HCT116 (cell line): ENCODE data around the gene FSTL4. TPM values are rescaled to one million over a fixed set of nuclear protein-coding genes. Genes with fewer than 3 reads are reported as not detected.

ENCODE experiments used
- ATAC-seq: fragments of 200-7000 bp; cut with Tn5 transposase; 2 replicates; pipeline ENCODE4 v1.9.1; 2020; ENCODE audit warnings: mild to moderate bottlenecking, moderate library complexity
- BruUV-seq: library from RNA; stranded (reverse); fragments of 400-500 nt; replicated peaks from 2 replicates; lab custom pipeline; 2021; lab: Mats Ljungman, UMichigan
- CTCF ChIA-PET: fragments of 300-600 bp; sonication (Branson Sonifier 250); formaldehyde crosslinking; loops from one replicate; lab custom pipeline; 2021; ENCODE audit warnings: antibody characterized with exemption; lab: Charles Lee
- POLR2A ChIA-PET: fragments of 300-600, 350-600 bp; sonication (Branson Sonifier 250); formaldehyde crosslinking; loops from one replicate; lab custom pipeline; 2021; ENCODE audit warnings: antibody characterized with exemption; lab: Charles Lee
- RAD21 ChIA-PET, 2 experiments: fragments of 300-600 bp; sonication (Branson Sonifier 250); formaldehyde crosslinking; loops; one replicate each; lab custom pipeline; 2023; ENCODE audit warnings: low total read pairs in 2 of 2; ENCODE audit not compliant: uncharacterized antibody in 2 of 2, unreplicated experiment in 2 of 2, low non-redundant PET in 1 of 2; lab: Charles Lee
- DNase-seq: peaks from one replicate; pipeline ENCODE4 v3.0.0-alpha.2; 2010; ENCODE audit warnings: low read depth, low spot score
- H2AFZ ChIP-seq: fragments of 200-600 bp; shearing (Covaris generic), sonication (generic); 2 replicates; pipeline ENCODE4 v1.6.1; 2017; ENCODE audit warnings: low read depth, mixed run types, mixed read lengths, antibody characterized with exemption, low read length; ENCODE audit not compliant: poor library complexity, severe bottlenecking
- H3K27ac ChIP-seq: 2 replicates; pipeline ENCODE4 v1.5.1; 2012; ENCODE audit warnings: low read depth, low read length
- H3K27me3 ChIP-seq: fragments of 200-600 bp; sonication (generic); 2 replicates; pipeline ENCODE4 v1.6.1; 2016; ENCODE audit warnings: mixed run types, low read length, mixed read lengths; ENCODE audit not compliant: insufficient read depth
- H3K36me3 ChIP-seq, 2 experiments: fragments of 200-500 bp in 1 of 2; fragments of 200-600 bp in 1 of 2; sonication (Bioruptor generic) in 1 of 2; sonication (generic) in 1 of 2; 2 replicates each; pipeline versions ENCODE4 v1.5.1 to v1.6.1; 2014 to 2016; ENCODE audit warnings: low read length in 2 of 2, inconsistent platforms in 1 of 2, mixed read lengths in 1 of 2, mixed run types in 1 of 2; ENCODE audit not compliant: insufficient read depth in 2 of 2, control insufficient read depth in 1 of 2
- H3K4me1 ChIP-seq, 2 experiments: fragments of 200-600 bp in 1 of 2; sonication (generic) in 1 of 2; 2 replicates each; pipeline versions ENCODE4 v1.5.1 to v1.6.1; 2012 to 2017; ENCODE audit warnings: low read length in 2 of 2, inconsistent platforms in 1 of 2, mild to moderate bottlenecking in 1 of 2, mixed read lengths in 1 of 2, mixed run types in 1 of 2, moderate library complexity in 1 of 2; ENCODE audit not compliant: insufficient read depth in 2 of 2, control insufficient read depth in 1 of 2
- H3K4me2 ChIP-seq: fragments of 200-600 bp; sonication (generic); 2 replicates; pipeline ENCODE4 v1.6.1; 2017; ENCODE audit warnings: mixed run types, low read length, mixed read lengths
- H3K4me3 ChIP-seq, 2 experiments: fragments of 200-600 bp in 1 of 2; sonication (generic) in 1 of 2; replicated peaks in 1 of 2; 2 replicates each; pipeline ENCODE4 v1.5.1; 2011 to 2016; ENCODE audit warnings: low read length in 2 of 2, control low read depth in 1 of 2, low read depth in 1 of 2, mild to moderate bottlenecking in 1 of 2, mixed read lengths in 1 of 2, mixed run types in 1 of 2
- H3K79me2 ChIP-seq: fragments of 200-600 bp; sonication (generic); 2 replicates; pipeline ENCODE4 v1.6.1; 2017; ENCODE audit warnings: mild to moderate bottlenecking, mixed run types, low read length, moderate library complexity, mixed read lengths; ENCODE audit not compliant: insufficient read depth
- H3K9ac ChIP-seq: fragments of 200-600 bp; sonication (generic); 2 replicates; pipeline ENCODE4 v1.6.1; 2016; ENCODE audit warnings: low read length, mixed read lengths
- H3K9me2 ChIP-seq: fragments of 200-600 bp; sonication (generic), shearing (Covaris generic); 2 replicates; pipeline ENCODE4 v1.6.1; 2017; ENCODE audit warnings: mixed run types, mild to moderate bottlenecking, moderate library complexity; ENCODE audit not compliant: insufficient read depth
- H3K9me3 ChIP-seq, 2 experiments: fragments of 200-500 bp in 1 of 2; fragments of 200-600 bp in 1 of 2; sonication (Bioruptor generic) in 1 of 2; sonication (generic) in 1 of 2; 2 replicates each; pipeline ENCODE4 v1.6.1; 2014 to 2017; ENCODE audit warnings: low read length in 2 of 2, mixed read lengths in 2 of 2, inconsistent platforms in 1 of 2, low read depth in 1 of 2, mild to moderate bottlenecking in 1 of 2, mixed run types in 1 of 2, moderate library complexity in 1 of 2; ENCODE audit not compliant: control insufficient read depth in 1 of 2, insufficient read depth in 1 of 2
- H4K20me1 ChIP-seq: fragments of 200-600 bp; sonication (generic), shearing (Covaris generic); 2 replicates; pipeline ENCODE4 v1.6.1; 2017; ENCODE audit warnings: mixed run types, mild to moderate bottlenecking, moderate library complexity; ENCODE audit not compliant: insufficient read depth
- CBX3 ChIP-seq: IDR thresholded peaks from 2 replicates; pipeline ENCODE4 v1.6.1; 2012; ENCODE audit warnings: low read depth
- CEBPB ChIP-seq: IDR thresholded peaks from 2 replicates; pipeline ENCODE4 v1.6.1; 2012; ENCODE audit warnings: low read depth
- EGR1 ChIP-seq: IDR thresholded peaks from 2 replicates; pipeline ENCODE4 v1.6.1; 2012; ENCODE audit warnings: low read depth
- ELF1 ChIP-seq: IDR thresholded peaks from 2 replicates; pipeline ENCODE4 v1.6.1; 2012; ENCODE audit warnings: low read depth, borderline replicate concordance
- EZH2 ChIP-seq: fragments of 200-600 bp; sonication (generic); IDR thresholded peaks from 2 replicates; pipeline ENCODE4 v1.6.1; 2017; ENCODE audit warnings: antibody characterized with exemption, mixed run types
- EZH2phosphoT487 ChIP-seq: fragments of 200-600 bp; IDR thresholded peaks from 2 replicates; pipeline ENCODE4 v1.6.1; 2018; ENCODE audit warnings: antibody characterized with exemption, borderline replicate concordance
- FOSL1 ChIP-seq: IDR thresholded peaks from 2 replicates; pipeline ENCODE4 v1.6.1; 2012; ENCODE audit warnings: low read depth
- JUND ChIP-seq: IDR thresholded peaks from 2 replicates; pipeline ENCODE4 v1.6.1; 2012
- MAX ChIP-seq: IDR thresholded peaks from 2 replicates; pipeline ENCODE4 v1.6.1; 2012
- POLR2A ChIP-seq: IDR thresholded peaks from 2 replicates; pipeline ENCODE4 v1.7.0; 2011; ENCODE audit warnings: borderline replicate concordance; ENCODE audit not compliant: insufficient read depth, insufficient read length; ENCODE audit errors: extremely low read depth
- POLR2AphosphoS5 ChIP-seq: IDR thresholded peaks from 2 replicates; pipeline ENCODE4 v1.6.1; 2011; ENCODE audit warnings: mild to moderate bottlenecking, low read depth, low read length, moderate library complexity
- RAD21 ChIP-seq: IDR thresholded peaks from 2 replicates; pipeline ENCODE4 v1.6.1; 2012; ENCODE audit warnings: low read depth, mild to moderate bottlenecking
- SP1 ChIP-seq: IDR thresholded peaks from 2 replicates; pipeline ENCODE4 v1.6.1; 2012; ENCODE audit warnings: low read depth
- SRF ChIP-seq: IDR thresholded peaks from 2 replicates; pipeline ENCODE4 v1.6.1; 2012; ENCODE audit warnings: low read depth
- ZBTB33 ChIP-seq: IDR thresholded peaks from 2 replicates; pipeline ENCODE4 v1.6.1; 2011; ENCODE audit warnings: mild to moderate bottlenecking, low read length, moderate library complexity; ENCODE audit not compliant: insufficient replicate concordance; ENCODE audit errors: extremely low read depth
- ZNF274 ChIP-seq: fragments of 200-500 bp; sonication (Bioruptor generic); IDR thresholded peaks from 2 replicates; pipeline ENCODE4 v1.6.1; 2014; ENCODE audit warnings: mild to moderate bottlenecking, low read depth, low read length, inconsistent platforms
- intact Hi-C: fragments of 100-400 bp; cut with micrococcal nuclease; formaldehyde crosslinking; loops from 2 replicates; pipeline ENCODE4 v1.10.0; 2022
- total RNA-seq: library from RNA; stranded (reverse); gene quantifications from one replicate; pipeline ENCODE4 v1.2.1, GENCODE V29; 2021; ENCODE audit not compliant: unreplicated experiment
- TF ChIP-seq, protein P1 (sequence below): IDR thresholded peaks from 2 replicates; pipeline ENCODE4 v1.6.1; 2012
- TF ChIP-seq, protein P2 (sequence below): IDR thresholded peaks from 2 replicates; pipeline ENCODE4 v1.6.1; 2012; ENCODE audit warnings: low read depth

Gene FSTL4
- total RNA-seq, 1 experiment from 2014 or later, result 0.37 TPM

DNA sequence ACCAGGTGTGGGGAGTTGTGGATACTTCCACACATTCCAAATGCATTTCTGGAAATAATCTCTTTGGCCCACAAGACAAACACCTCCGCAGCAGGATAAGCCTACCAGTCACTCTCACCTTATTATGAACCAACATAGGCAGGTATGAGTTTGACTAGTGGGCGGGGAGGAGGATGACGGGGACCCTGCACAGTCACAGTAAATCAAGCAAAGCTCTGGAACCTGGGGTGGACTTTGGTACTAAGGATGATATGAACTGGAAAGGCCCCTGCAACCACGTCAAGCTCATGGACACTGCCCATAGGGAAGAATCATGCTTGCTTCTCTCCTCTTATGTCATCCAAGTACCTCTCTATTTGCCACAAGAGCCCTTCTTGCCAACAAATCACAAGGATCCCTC, 301.2 kb downstream of the FSTL4 start:
- H3K36me3 ChIP-seq, result no peaks in the 10 kb centered on the region
- no peak overlapping the region for H3K27ac ChIP-seq
- ChIA-PET RAD21 (no interaction called here), POLR2A (no interaction called here), CTCF (no interaction called here)
- no TSS peak for BruUV-seq
- no peaks in the 10 kb centered on the region for H3K4me1 ChIP-seq
- no peak overlapping the region for H2AFZ ChIP-seq
- intact Hi-C loops, result no loop called here
- H3K79me2 ChIP-seq, result no peaks in the 10 kb centered on the region
- no peak overlapping the region for H3K4me2 ChIP-seq
- H3K4me3 ChIP-seq, result no peak overlapping the region
- H3K9me3 ChIP-seq, result no peaks in the 10 kb centered on the region
- ATAC-seq (no peak), DNase-seq (no peak)
- H4K20me1 ChIP-seq, result no peaks in the 10 kb centered on the region
- TF ChIP-seq CEBPB (no peak), CBX3 (no peak), POLR2AphosphoS5 (no peak), EZH2 (no peak), EGR1 (no peak), SP1 (no peak), JUND (no peak), POLR2A (no peak), ZNF274 (no peak), ELF1 (no peak), FOSL1 (no peak), ZBTB33 (no peak), MAX (no peak), SRF (no peak), EZH2phosphoT487 (no peak), RAD21 (no peak)
- TF ChIP-seq, protein P1, sequence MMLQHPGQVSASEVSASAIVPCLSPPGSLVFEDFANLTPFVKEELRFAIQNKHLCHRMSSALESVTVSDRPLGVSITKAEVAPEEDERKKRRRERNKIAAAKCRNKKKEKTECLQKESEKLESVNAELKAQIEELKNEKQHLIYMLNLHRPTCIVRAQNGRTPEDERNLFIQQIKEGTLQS, result no peak
- TF ChIP-seq, protein P2, sequence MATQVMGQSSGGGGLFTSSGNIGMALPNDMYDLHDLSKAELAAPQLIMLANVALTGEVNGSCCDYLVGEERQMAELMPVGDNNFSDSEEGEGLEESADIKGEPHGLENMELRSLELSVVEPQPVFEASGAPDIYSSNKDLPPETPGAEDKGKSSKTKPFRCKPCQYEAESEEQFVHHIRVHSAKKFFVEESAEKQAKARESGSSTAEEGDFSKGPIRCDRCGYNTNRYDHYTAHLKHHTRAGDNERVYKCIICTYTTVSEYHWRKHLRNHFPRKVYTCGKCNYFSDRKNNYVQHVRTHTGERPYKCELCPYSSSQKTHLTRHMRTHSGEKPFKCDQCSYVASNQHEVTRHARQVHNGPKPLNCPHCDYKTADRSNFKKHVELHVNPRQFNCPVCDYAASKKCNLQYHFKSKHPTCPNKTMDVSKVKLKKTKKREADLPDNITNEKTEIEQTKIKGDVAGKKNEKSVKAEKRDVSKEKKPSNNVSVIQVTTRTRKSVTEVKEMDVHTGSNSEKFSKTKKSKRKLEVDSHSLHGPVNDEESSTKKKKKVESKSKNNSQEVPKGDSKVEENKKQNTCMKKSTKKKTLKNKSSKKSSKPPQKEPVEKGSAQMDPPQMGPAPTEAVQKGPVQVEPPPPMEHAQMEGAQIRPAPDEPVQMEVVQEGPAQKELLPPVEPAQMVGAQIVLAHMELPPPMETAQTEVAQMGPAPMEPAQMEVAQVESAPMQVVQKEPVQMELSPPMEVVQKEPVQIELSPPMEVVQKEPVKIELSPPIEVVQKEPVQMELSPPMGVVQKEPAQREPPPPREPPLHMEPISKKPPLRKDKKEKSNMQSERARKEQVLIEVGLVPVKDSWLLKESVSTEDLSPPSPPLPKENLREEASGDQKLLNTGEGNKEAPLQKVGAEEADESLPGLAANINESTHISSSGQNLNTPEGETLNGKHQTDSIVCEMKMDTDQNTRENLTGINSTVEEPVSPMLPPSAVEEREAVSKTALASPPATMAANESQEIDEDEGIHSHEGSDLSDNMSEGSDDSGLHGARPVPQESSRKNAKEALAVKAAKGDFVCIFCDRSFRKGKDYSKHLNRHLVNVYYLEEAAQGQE, result no peak
- no peaks in the 10 kb centered on the region; the same call in 1 of the 2 replicates for H3K27me3 ChIP-seq
- no peaks in the 10 kb centered on the region for H3K9me2 ChIP-seq
- H3K9ac ChIP-seq, result no peak overlapping the region
